Naive thymus-derived CD8-positive, alpha-beta T cell (primary cell): ENCODE results near the gene LRRC4C. TPM values are rescaled to one million over a fixed set of nuclear protein-coding genes. Genes with fewer than 3 reads are reported as not detected.

ENCODE experiments used
- ATAC-seq, 2 donors: fragments of 150-1000 bp; cut with Tn5 transposase in 1 of 2; sonication (Bioruptor Pico), chemical (Tn5 transposase) in 1 of 2; 1 replicate in 1 of 2; 2 replicates in 1 of 2; pipeline ENCODE4 v1.10.0; 2021; ENCODE audit warnings: mild to moderate bottlenecking in 2 of 2, moderate library complexity in 2 of 2
- POLR2A ChIA-PET: fragments of 350-600 bp; sonication (Branson Sonifier 250); formaldehyde crosslinking; loops from one replicate; lab custom pipeline; 2021; ENCODE audit warnings: antibody characterized with exemption; lab: Charles Lee
- DNase-seq, 10 donors: peaks; one replicate each; pipeline versions ENCODE4 v3.0.0 to v3.0.0-alpha.2; 2020 to 2022
- H3K27ac Mint-ChIP-seq, 10 donors: one replicate each; pipeline ENCODE4 v1.8.0; 2020 to 2022; ENCODE audit warnings: mild to moderate bottlenecking in 10 of 10, mixed read lengths in 10 of 10, moderate library complexity in 4 of 10, inconsistent platforms in 1 of 10
- H3K27me3 Mint-ChIP-seq, 5 donors: one replicate each; pipeline ENCODE4 v1.8.0; 2021 to 2022; ENCODE audit warnings: mixed read lengths in 5 of 5
- H3K36me3 Mint-ChIP-seq, 3 donors: one replicate each; pipeline ENCODE4 v1.8.0; 2020 to 2022; ENCODE audit warnings: mixed read lengths in 3 of 3, mild to moderate bottlenecking in 2 of 3, inconsistent platforms in 1 of 3
- H3K4me1 Mint-ChIP-seq, 4 donors: one replicate each; pipeline ENCODE4 v1.8.0; 2021 to 2022; ENCODE audit warnings: mixed read lengths in 4 of 4
- H3K4me3 Mint-ChIP-seq, 10 donors: one replicate each; pipeline ENCODE4 v1.8.0; 2020 to 2022; ENCODE audit warnings: mild to moderate bottlenecking in 10 of 10, mixed read lengths in 10 of 10, moderate library complexity in 6 of 10, inconsistent platforms in 1 of 10
- H3K9me3 Mint-ChIP-seq, 9 donors: one replicate each; pipeline ENCODE4 v1.8.0; 2020 to 2022; ENCODE audit warnings: mixed read lengths in 9 of 9, mild to moderate bottlenecking in 3 of 9, inconsistent platforms in 1 of 9, moderate library complexity in 1 of 9
- polyA plus RNA-seq, 3 donors: library from polyadenylated mRNA; unstranded; fragments of 300-500 nt; fragmentation: Illumina TruSeq; gene quantifications; one replicate each; pipeline ENCODE4 v1.2.3, GENCODE V29; 2021
- total RNA-seq, 8 experiments: library from RNA in 2 of 8; stranded (reverse) in 2 of 8; gene quantifications; one replicate each; pipeline ENCODE4 v1.2.3 and lab custom pipeline; 2021 to 2026

The LRRC4C gene
- total and polyA plus RNA-seq, 5 experiments from 2014 or later, result not detected

GRCh38 chr11:41115066-41115465, 344.4 kb downstream of the LRRC4C start:
- Mint-ChIP-seq H3K36me3 (no peaks in the 10 kb centered on the region), H3K4me3 (no peak overlapping the region), H3K9me3 (peaks cover 0 to 14% (median 5%) of the 10 kb centered on the region in 9 donors), H3K4me1 (no peaks in the 10 kb centered on the region), H3K27me3 (no peaks in the 10 kb centered on the region), H3K27ac (no peak overlapping the region)
- POLR2A ChIA-PET, result no interaction called here
- DNase-seq (no peak), ATAC-seq (no peak)

- H3K36me3 Mint-ChIP-seq, result no peaks in the 10 kb centered on the region
- ATAC-seq, result no peak
Observed at GRCh38 chr11:41113160-41113559, 346.3 kb downstream of the LRRC4C start.

GRCh38 chr11:41110527-41110926, 348.9 kb downstream of the LRRC4C start:
- no peak for ATAC-seq
- Mint-ChIP-seq H3K4me1 (no peaks in the 10 kb centered on the region), H3K27me3 (no peaks in the 10 kb centered on the region), H3K27ac (no peak overlapping the region), H3K9me3 (peaks cover under 1 to 12% (median 5%) of the 10 kb centered on the region in 9 donors), H3K4me3 (no peak overlapping the region), H3K36me3 (no peaks in the 10 kb centered on the region)
- POLR2A ChIA-PET, result no interaction called here
- no peak for DNase-seq

More at GRCh38 chr11:41113160-41113559, 346.3 kb downstream of the LRRC4C start:
- Mint-ChIP-seq H3K4me1 (no peaks in the 10 kb centered on the region), H3K4me3 (no peak overlapping the region), H3K9me3 (peaks cover 0 to 21% (median 6%) of the 10 kb centered on the region in 9 donors), H3K27me3 (no peaks in the 10 kb centered on the region), H3K27ac (no peak overlapping the region)
- POLR2A ChIA-PET, result no interaction called here
- no peak for DNase-seq

GRCh38 chr11:41102471-41102870, 357.0 kb downstream of the LRRC4C start:
- DNase-seq, result no peak
- peaks cover 0 to 4% (median 0%) of the 10 kb centered on the region in 3 donors for H3K36me3 Mint-ChIP-seq

GRCh38 chr11:41099654-41100053, 359.8 kb downstream of the LRRC4C start:
- Mint-ChIP-seq H3K9me3 (peaks cover 6 to 49% (median 26%) of the 10 kb centered on the region in 9 donors), H3K4me3 (no peak overlapping the region), H3K36me3 (peaks cover 0 to 4% (median 0%) of the 10 kb centered on the region in 3 donors), H3K27ac (no peak overlapping the region), H3K4me1 (no peaks in the 10 kb centered on the region), H3K27me3 (no peaks in the 10 kb centered on the region)
- no peak for DNase-seq
- no peak for ATAC-seq
- POLR2A ChIA-PET, result interaction anchor here (0.8 kb wide), 1 partner anchor 282 kb away, joined by 4 read pairs; no protein-coding TSS in a partner anchor

More at GRCh38 chr11:41102471-41102870, 357.0 kb downstream of the LRRC4C start:
- H3K27me3 Mint-ChIP-seq, result no peaks in the 10 kb centered on the region
- no peaks in the 10 kb centered on the region for H3K4me1 Mint-ChIP-seq
- H3K9me3 Mint-ChIP-seq, result peaks cover 6 to 39% (median 23%) of the 10 kb centered on the region in 9 donors
- POLR2A ChIA-PET, result no interaction called here
- no peak overlapping the region for H3K27ac Mint-ChIP-seq
- no peak for ATAC-seq
- no peak overlapping the region for H3K4me3 Mint-ChIP-seq

- H3K27ac Mint-ChIP-seq, result no peak overlapping the region
- no peak overlapping the region for H3K4me3 Mint-ChIP-seq
- POLR2A ChIA-PET, result no interaction called here
- no peaks in the 10 kb centered on the region for H3K4me1 Mint-ChIP-seq
- DNase-seq (no peak), ATAC-seq (no peak)
- peaks cover 0 to 19% (median 8%) of the 10 kb centered on the region in 9 donors for H3K9me3 Mint-ChIP-seq
- peaks cover 0 to 4% (median 0%) of the 10 kb centered on the region in 3 donors for H3K36me3 Mint-ChIP-seq
- H3K27me3 Mint-ChIP-seq, result no peaks in the 10 kb centered on the region
Observed at GRCh38 chr11:41085123-41085522, 374.3 kb downstream of the LRRC4C start.

GRCh38 chr11:41081756-41082285, 377.6 kb downstream of the LRRC4C start:
- no peak overlapping the region for H3K4me3 Mint-ChIP-seq
- peaks cover 0 to 17% (median 0%) of the 10 kb centered on the region in 3 donors for H3K36me3 Mint-ChIP-seq
- H3K4me1 Mint-ChIP-seq, result no peaks in the 10 kb centered on the region
- peaks cover 6 to 42% (median 18%) of the 10 kb centered on the region in 9 donors for H3K9me3 Mint-ChIP-seq
- no peak for DNase-seq
- POLR2A ChIA-PET, result no interaction called here
- H3K27me3 Mint-ChIP-seq, result no peaks in the 10 kb centered on the region
- H3K27ac Mint-ChIP-seq, result no peak overlapping the region
- no peak for ATAC-seq

GRCh38 chr11:41074318-41074717, 385.1 kb downstream of the LRRC4C start:
- POLR2A ChIA-PET, result no interaction called here
- no peak overlapping the region for H3K27ac Mint-ChIP-seq

GRCh38 chr11:41065432-41065831, 394.0 kb downstream of the LRRC4C start:
- no peaks in the 10 kb centered on the region for H3K27me3 Mint-ChIP-seq
- no peak overlapping the region for H3K27ac Mint-ChIP-seq
- DNase-seq (no peak), ATAC-seq (no peak)
- peaks cover 0 to under 1% (median 0%) of the 10 kb centered on the region in 3 donors for H3K36me3 Mint-ChIP-seq
- POLR2A ChIA-PET, result no interaction called here
- no peaks in the 10 kb centered on the region for H3K4me1 Mint-ChIP-seq
- peaks cover 4 to 79% (median 29%) of the 10 kb centered on the region in 9 donors for H3K9me3 Mint-ChIP-seq
- no peak overlapping the region for H3K4me3 Mint-ChIP-seq

More at GRCh38 chr11:41074318-41074717, 385.1 kb downstream of the LRRC4C start:
- Mint-ChIP-seq H3K36me3 (peaks cover 0 to 22% (median 0%) of the 10 kb centered on the region in 3 donors), H3K4me1 (no peaks in the 10 kb centered on the region), H3K4me3 (no peak overlapping the region), H3K9me3 (peaks cover 13 to 47% (median 33%) of the 10 kb centered on the region in 9 donors), H3K27me3 (no peaks in the 10 kb centered on the region)
- DNase-seq (no peak), ATAC-seq (no peak)

- no peak for DNase-seq
- H3K27ac Mint-ChIP-seq, result no peak overlapping the region
- no peak for ATAC-seq
- peaks cover 0 to 3% (median 0%) of the 10 kb centered on the region in 3 donors for H3K36me3 Mint-ChIP-seq
- H3K4me1 Mint-ChIP-seq, result no peaks in the 10 kb centered on the region
- POLR2A ChIA-PET, result no interaction called here
- H3K4me3 Mint-ChIP-seq, result no peak overlapping the region
- peaks cover 0 to 32% (median 11%) of the 10 kb centered on the region in 9 donors for H3K9me3 Mint-ChIP-seq
- no peaks in the 10 kb centered on the region for H3K27me3 Mint-ChIP-seq
Observed at GRCh38 chr11:41058138-41058537, 401.3 kb downstream of the LRRC4C start.

GRCh38 chr11:41056892-41057569, 402.4 kb downstream of the LRRC4C start:
- H3K27me3 Mint-ChIP-seq, result no peaks in the 10 kb centered on the region
- H3K4me3 Mint-ChIP-seq, result no peak overlapping the region
- DNase-seq, result no peak
- H3K4me1 Mint-ChIP-seq, result no peaks in the 10 kb centered on the region
- ATAC-seq, result no peak
- POLR2A ChIA-PET, result no interaction called here
- no peak overlapping the region for H3K27ac Mint-ChIP-seq
- H3K36me3 Mint-ChIP-seq, result peaks cover 0 to 3% (median 0%) of the 10 kb centered on the region in 3 donors
- H3K9me3 Mint-ChIP-seq, result peaks cover 0 to 22% (median 14%) of the 10 kb centered on the region in 9 donors

- peaks cover 4 to 30% (median 11%) of the 10 kb centered on the region in 9 donors for H3K9me3 Mint-ChIP-seq
- H3K4me1 Mint-ChIP-seq, result no peaks in the 10 kb centered on the region
- H3K36me3 Mint-ChIP-seq, result no peaks in the 10 kb centered on the region
- POLR2A ChIA-PET, result no interaction called here
- DNase-seq (no peak), ATAC-seq (no peak)
- H3K4me3 Mint-ChIP-seq, result no peak overlapping the region
- no peak overlapping the region for H3K27ac Mint-ChIP-seq
- H3K27me3 Mint-ChIP-seq, result no peaks in the 10 kb centered on the region
Observed at GRCh38 chr11:41053894-41054293, 405.6 kb downstream of the LRRC4C start.

- no peaks in the 10 kb centered on the region for H3K36me3 Mint-ChIP-seq
- no peak for DNase-seq
- no peak overlapping the region for H3K27ac Mint-ChIP-seq
- H3K27me3 Mint-ChIP-seq, result no peaks in the 10 kb centered on the region
- ATAC-seq, result no peak
- POLR2A ChIA-PET, result no interaction called here
- H3K4me3 Mint-ChIP-seq, result no peak overlapping the region
- no peaks in the 10 kb centered on the region for H3K4me1 Mint-ChIP-seq
- H3K9me3 Mint-ChIP-seq, result peaks cover 4 to 41% (median 20%) of the 10 kb centered on the region in 9 donors
Observed at GRCh38 chr11:41051919-41052635, 407.4 kb downstream of the LRRC4C start.
